Breast epithelium (tissue), 4 donors: Measurements from ENCODE around the gene FHOD3. TPM values are rescaled to one million over a fixed set of nuclear protein-coding genes. Genes with fewer than 3 reads are reported as not detected.

ENCODE experiments used
- DNase-seq, 2 donors: peaks; one replicate each; pipeline ENCODE4 v3.0.0-alpha.2; 2019; ENCODE audit warnings: low spot score in 2 of 2
- H3K27ac ChIP-seq, 2 donors: fragments of 200-600 bp; sonication (generic) in 1 of 2; one replicate each; pipeline ENCODE4 v1.5.1; 2016 to 2019; ENCODE audit warnings: mild to moderate bottlenecking in 1 of 2
- H3K27me3 ChIP-seq, 2 donors: fragments of 200-600 bp; sonication (generic) in 1 of 2; one replicate each; pipeline versions ENCODE4 v1.5.1 to v1.6.0; 2017 to 2019; ENCODE audit warnings: control low read depth in 1 of 2, mild to moderate bottlenecking in 1 of 2
- H3K36me3 ChIP-seq: fragments of 200-600 bp; one replicate; pipeline ENCODE4 v1.5.1; 2019
- H3K4me1 ChIP-seq, 2 donors: fragments of 200-600 bp; sonication (generic); one replicate each; pipeline ENCODE4 v1.5.1; 2016 to 2019; ENCODE audit warnings: control low read depth in 1 of 2
- H3K4me3 ChIP-seq, 3 donors: fragments of 200-600 bp; sonication (generic); 1 replicate in 2 of 3; 2 replicates in 1 of 3; pipeline ENCODE4 v1.5.1; 2016 to 2019; ENCODE audit warnings: mild to moderate bottlenecking in 3 of 3, moderate library complexity in 2 of 3
- H3K9me3 ChIP-seq, 2 donors: fragments of 200-600 bp; sonication (generic) in 1 of 2; one replicate each; pipeline ENCODE4 v1.5.1; 2016 to 2019; ENCODE audit warnings: control low read depth in 1 of 2
- POLR2A ChIP-seq: fragments of 450-650 bp; IDR thresholded peaks from one replicate; pipeline ENCODE4 v1.6.1; 2016; ENCODE audit warnings: antibody characterized with exemption, mild to moderate bottlenecking, moderate library complexity
- POLR2AphosphoS5 ChIP-seq, 3 donors: sonication (generic); formaldehyde crosslinking; IDR thresholded peaks; one replicate each; pipeline ENCODE4 v1.6.1; 2017; ENCODE audit warnings: antibody characterized with exemption in 3 of 3
- intact Hi-C: fragments of 100-400 bp; cut with DNase I; formaldehyde crosslinking; loops from one replicate; pipeline ENCODE4 v1.15.1; 2023; ENCODE audit warnings: low total_unique reads
- total RNA-seq, 3 donors: library from RNA; depleted of rRNA; stranded (reverse); fragments of >200 nt; gene quantifications; one replicate each; pipeline ENCODE4 v1.1.0, GENCODE V29; 2016
- TF ChIP-seq, protein P1 (sequence below), 3 donors: fragments of 450-650 bp; IDR thresholded peaks; one replicate each; pipeline ENCODE4 v1.5.1; 2016 to 2017; ENCODE audit warnings: antibody characterized with exemption in 3 of 3, mild to moderate bottlenecking in 3 of 3, moderate library complexity in 3 of 3

The FHOD3 gene
- total RNA-seq, 3 donors from 2014 or later = 1.9 to 13.1 (median 13.0) TPM

DNA sequence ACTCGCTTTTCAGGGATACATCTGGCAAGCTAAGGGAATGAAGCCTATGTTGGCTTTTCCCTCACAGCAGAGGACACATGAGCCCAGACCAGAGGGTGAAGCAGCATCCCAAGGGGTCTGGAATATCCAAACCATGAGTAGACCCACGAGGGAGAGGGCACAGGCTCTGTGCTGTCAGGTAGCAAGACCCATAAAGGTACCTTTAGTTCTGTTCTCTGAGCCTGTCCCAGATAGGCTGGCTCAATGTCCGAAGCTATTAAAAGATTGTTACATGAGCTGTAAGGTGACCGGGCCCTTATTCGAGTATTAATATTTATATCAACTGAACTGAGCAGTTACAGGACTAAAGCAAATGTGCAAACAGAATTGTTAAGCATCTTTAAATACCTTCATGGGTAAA, 479.1 kb downstream of the FHOD3 start:
- TF ChIP-seq POLR2A (no peak), POLR2AphosphoS5 (IDR thresholded peaks at IDR 0.05) (no peak)
- TF ChIP-seq, protein P1, sequence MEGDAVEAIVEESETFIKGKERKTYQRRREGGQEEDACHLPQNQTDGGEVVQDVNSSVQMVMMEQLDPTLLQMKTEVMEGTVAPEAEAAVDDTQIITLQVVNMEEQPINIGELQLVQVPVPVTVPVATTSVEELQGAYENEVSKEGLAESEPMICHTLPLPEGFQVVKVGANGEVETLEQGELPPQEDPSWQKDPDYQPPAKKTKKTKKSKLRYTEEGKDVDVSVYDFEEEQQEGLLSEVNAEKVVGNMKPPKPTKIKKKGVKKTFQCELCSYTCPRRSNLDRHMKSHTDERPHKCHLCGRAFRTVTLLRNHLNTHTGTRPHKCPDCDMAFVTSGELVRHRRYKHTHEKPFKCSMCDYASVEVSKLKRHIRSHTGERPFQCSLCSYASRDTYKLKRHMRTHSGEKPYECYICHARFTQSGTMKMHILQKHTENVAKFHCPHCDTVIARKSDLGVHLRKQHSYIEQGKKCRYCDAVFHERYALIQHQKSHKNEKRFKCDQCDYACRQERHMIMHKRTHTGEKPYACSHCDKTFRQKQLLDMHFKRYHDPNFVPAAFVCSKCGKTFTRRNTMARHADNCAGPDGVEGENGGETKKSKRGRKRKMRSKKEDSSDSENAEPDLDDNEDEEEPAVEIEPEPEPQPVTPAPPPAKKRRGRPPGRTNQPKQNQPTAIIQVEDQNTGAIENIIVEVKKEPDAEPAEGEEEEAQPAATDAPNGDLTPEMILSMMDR (IDR thresholded peaks at IDR 0.05) = no peak

DNA sequence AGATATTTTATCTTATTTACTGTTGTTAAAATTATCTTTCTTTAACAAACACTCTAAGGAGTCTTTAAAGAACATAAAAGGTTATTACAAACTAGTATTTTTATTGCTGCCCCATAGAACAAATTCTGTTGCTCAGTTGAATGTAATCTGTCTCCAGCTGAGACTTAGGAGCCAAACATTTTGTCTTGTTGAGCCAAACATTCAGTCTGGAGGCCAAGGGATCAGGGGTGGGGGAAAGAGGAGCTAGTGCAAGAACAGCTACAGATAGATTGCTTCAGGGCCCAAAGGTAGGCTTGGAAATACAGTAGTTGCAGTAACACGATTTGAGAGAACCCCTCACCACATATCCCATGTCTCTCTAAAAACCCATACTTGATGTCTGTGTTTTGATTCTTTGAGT, 480.1 kb downstream of the FHOD3 start:
- DNase-seq = no peak
- no peak overlapping the region for H3K4me3 ChIP-seq
- intact Hi-C loops = no loop called here
- TF ChIP-seq POLR2A (no peak), POLR2AphosphoS5 (IDR thresholded peaks at IDR 0.05) (no peak)
- TF ChIP-seq, protein P1 (IDR thresholded peaks at IDR 0.05) = no peak
- H3K4me1 ChIP-seq = no peaks in the 10 kb centered on the region
- no peaks in the 10 kb centered on the region for H3K9me3 ChIP-seq
- H3K27me3 ChIP-seq = no peaks in the 10 kb centered on the region
- no peaks in the 10 kb centered on the region for H3K36me3 ChIP-seq
- H3K27ac ChIP-seq = no peak overlapping the region

More for the DNA sequence above, 479.1 kb downstream of the FHOD3 start:
- no peak for DNase-seq
- Histone ChIP-seq H3K9me3 (no peaks in the 10 kb centered on the region), H3K36me3 (no peaks in the 10 kb centered on the region), H3K4me3 (no peak overlapping the region), H3K27ac (no peak overlapping the region), H3K4me1 (no peaks in the 10 kb centered on the region), H3K27me3 (no peaks in the 10 kb centered on the region)
- intact Hi-C loops = no loop called here

DNA sequence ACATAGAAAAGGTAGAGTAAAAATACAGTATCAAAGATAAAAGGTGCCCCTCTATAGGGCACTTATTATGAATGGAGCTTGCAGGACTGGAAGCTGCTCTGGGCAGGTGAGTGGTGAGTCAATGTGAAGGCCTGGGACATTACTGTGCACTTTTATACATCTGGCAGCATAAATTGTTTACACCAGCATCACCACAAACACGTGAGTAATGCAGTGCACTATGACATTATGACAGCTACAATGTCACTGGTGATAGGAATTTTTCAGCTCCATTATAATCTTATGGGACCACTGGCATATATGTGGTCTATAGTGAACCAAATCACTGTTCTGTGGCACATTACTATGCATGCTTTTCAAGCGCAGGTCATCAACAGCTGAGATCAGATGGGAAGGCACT, 483.2 kb downstream of the FHOD3 start:
- Histone ChIP-seq H3K9me3 (no peaks in the 10 kb centered on the region), H3K4me1 (no peaks in the 10 kb centered on the region), H3K27me3 (no peaks in the 10 kb centered on the region), H3K36me3 (no peaks in the 10 kb centered on the region), H3K27ac (no peak overlapping the region), H3K4me3 (no peak overlapping the region)
- TF ChIP-seq POLR2AphosphoS5 (IDR thresholded peaks at IDR 0.05) (no peak), POLR2A (no peak)
- TF ChIP-seq, protein P1 (IDR thresholded peaks at IDR 0.05) = no peak
- DNase-seq = no peak
- intact Hi-C loops = no loop called here

DNA sequence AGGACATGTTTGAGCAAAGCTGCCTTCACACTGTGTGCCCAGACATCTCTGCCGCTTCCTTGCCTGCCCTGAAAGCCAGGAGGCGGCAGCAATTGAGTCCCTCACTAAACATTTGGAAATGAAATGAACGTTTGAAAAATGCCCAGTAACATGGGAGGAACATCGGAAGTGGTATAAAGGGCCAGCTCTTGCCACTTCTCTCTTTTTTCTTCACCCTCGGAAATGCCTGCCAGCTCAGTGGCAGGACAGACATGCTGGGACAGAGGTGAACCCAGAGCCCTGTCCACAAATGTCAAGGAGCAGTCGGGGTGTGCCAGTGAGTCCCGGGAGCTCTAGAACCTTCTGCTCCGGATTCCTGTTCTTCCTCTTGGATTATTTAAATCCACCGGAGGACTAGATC, 485.2 kb downstream of the FHOD3 start:
- Histone ChIP-seq H3K9me3 (no peaks in the 10 kb centered on the region), H3K4me3 (no peak overlapping the region), H3K27me3 (no peaks in the 10 kb centered on the region), H3K36me3 (no peaks in the 10 kb centered on the region), H3K4me1 (peaks cover 0 to 17% of the 10 kb centered on the region in 2 donors), H3K27ac (peak overlapping the region; percentile 30 to 36)
- DNase-seq = peak in 1 of 2 donors; percentile 36
- TF ChIP-seq, protein P1 (IDR thresholded peaks at IDR 0.05) = no peak
- TF ChIP-seq POLR2A = no peak
- TF ChIP-seq POLR2AphosphoS5 (IDR thresholded peaks at IDR 0.05) = no peak
- intact Hi-C loops = no loop called here

DNA sequence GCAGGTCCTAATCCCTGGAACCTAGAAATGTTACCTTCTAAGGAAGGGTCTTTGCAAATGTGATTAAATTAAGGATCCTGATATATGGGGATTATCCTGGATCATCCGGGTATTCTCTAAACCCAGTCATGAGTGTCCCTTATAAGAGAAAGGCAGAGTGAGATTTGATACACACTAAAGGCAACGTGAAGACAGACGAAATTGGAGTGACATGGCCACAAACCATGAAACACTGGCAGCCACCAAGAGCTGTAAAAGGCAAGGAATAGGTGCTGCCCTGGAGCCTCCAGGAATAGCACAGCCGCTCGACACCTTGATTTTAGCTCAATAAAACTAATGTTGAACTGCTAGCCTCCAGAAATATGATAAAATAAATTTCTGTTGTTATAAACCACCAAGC, 486.3 kb downstream of the FHOD3 start:
- H3K27ac ChIP-seq = no peak overlapping the region
- no peak for DNase-seq

More for the DNA sequence above, 486.3 kb downstream of the FHOD3 start:
- no peaks in the 10 kb centered on the region for H3K27me3 ChIP-seq
- H3K9me3 ChIP-seq = no peaks in the 10 kb centered on the region
- H3K36me3 ChIP-seq = no peaks in the 10 kb centered on the region
- peaks cover 0 to 17% of the 10 kb centered on the region in 2 donors for H3K4me1 ChIP-seq
- intact Hi-C loops = no loop called here
- H3K4me3 ChIP-seq = no peak overlapping the region
- TF ChIP-seq POLR2AphosphoS5 (IDR thresholded peaks at IDR 0.05) (no peak), POLR2A (no peak)
- TF ChIP-seq, protein P1 (IDR thresholded peaks at IDR 0.05) = no peak
